MM.1S (cell line): ENCODE data around the gene RNF138.

Source experiments
- DNase-seq: peaks from one replicate; pipeline ENCODE4 v3.0.0-alpha.2; 2015
- H2AFZ ChIP-seq: fragments of 300-600 bp; sonication (generic); 2 replicates; pipeline ENCODE4 v1.6.0; 2016; ENCODE audit warnings: antibody characterized with exemption, low read length
- H3F3A ChIP-seq: fragments of 300-600 bp; sonication (generic); 2 replicates; pipeline ENCODE4 v1.6.1; 2016; ENCODE audit warnings: mild to moderate bottlenecking, antibody characterized with exemption, low read length, moderate library complexity, mixed read lengths; ENCODE audit not compliant: insufficient read depth
- H3K27ac ChIP-seq: fragments of 300-600 bp; sonication (generic); 2 replicates; pipeline ENCODE4 v1.5.1; 2016; ENCODE audit warnings: mild to moderate bottlenecking, low read length
- H3K27me3 ChIP-seq: fragments of 300-600 bp; sonication (generic); replicated peaks from 2 replicates; pipeline ENCODE4 v1.6.0; 2016; ENCODE audit warnings: low read length; ENCODE audit not compliant: insufficient read depth
- H3K36me3 ChIP-seq: fragments of 300-600 bp; sonication (generic); replicated peaks from 2 replicates; pipeline ENCODE4 v1.6.1; 2016; ENCODE audit warnings: mild to moderate bottlenecking, low read length, mixed read lengths; ENCODE audit not compliant: insufficient read depth
- H3K4me1 ChIP-seq: fragments of 300-600 bp; sonication (generic); 2 replicates; pipeline ENCODE4 v1.6.1; 2016; ENCODE audit warnings: low read length, mixed read lengths
- H3K4me2 ChIP-seq: fragments of 300-600 bp; sonication (generic); 2 replicates; pipeline ENCODE4 v1.6.0; 2016; ENCODE audit warnings: low read depth, low read length
- H3K4me3 ChIP-seq: fragments of 300-600 bp; sonication (generic); 2 replicates; pipeline ENCODE4 v1.5.1; 2016; ENCODE audit warnings: low read length, mixed read lengths
- H3K79me2 ChIP-seq: fragments of 300-600 bp; sonication (generic); 2 replicates; pipeline ENCODE4 v1.6.1; 2016; ENCODE audit warnings: mixed run types, low read length, mixed read lengths
- H3K9ac ChIP-seq: fragments of 300-600 bp; sonication (generic); 2 replicates; pipeline ENCODE4 v1.6.1; 2016; ENCODE audit warnings: low read length, mixed read lengths
- H3K9me2 ChIP-seq: fragments of 300-600 bp; sonication (generic); replicated peaks from 2 replicates; pipeline ENCODE4 v1.6.1; 2016; ENCODE audit warnings: mild to moderate bottlenecking, low read length, mixed read lengths; ENCODE audit not compliant: insufficient read depth
- H3K9me3 ChIP-seq: fragments of 300-600 bp; sonication (generic); replicated peaks from 2 replicates; pipeline ENCODE4 v1.6.1; 2016; ENCODE audit warnings: mild to moderate bottlenecking, low read length, mixed read lengths; ENCODE audit not compliant: insufficient read depth
- H4K20me1 ChIP-seq: fragments of 300-600 bp; sonication (generic); 2 replicates; pipeline ENCODE4 v1.6.1; 2016; ENCODE audit warnings: mild to moderate bottlenecking, low read length, moderate library complexity, mixed read lengths; ENCODE audit not compliant: insufficient read depth
- EZH2 ChIP-seq: fragments of 300-600 bp; sonication (generic); optimal IDR thresholded peaks from 2 replicates; pipeline ENCODE3; 2017; ENCODE audit warnings: low read depth, mild to moderate bottlenecking, antibody characterized with exemption, low read length, mixed read lengths
- EZH2phosphoT487 ChIP-seq: fragments of 300-600 bp; sonication (generic); IDR thresholded peaks from 2 replicates; pipeline ENCODE4 v1.6.1; 2018; ENCODE audit warnings: antibody characterized with exemption, low read length
- TF ChIP-seq, protein P1 (sequence below): fragments of 300-600 bp; sonication (generic); IDR thresholded peaks from 2 replicates; pipeline ENCODE4 v1.5.1; 2016; ENCODE audit warnings: antibody characterized with exemption, low read length, mixed read lengths

Gene RNF138

DNA sequence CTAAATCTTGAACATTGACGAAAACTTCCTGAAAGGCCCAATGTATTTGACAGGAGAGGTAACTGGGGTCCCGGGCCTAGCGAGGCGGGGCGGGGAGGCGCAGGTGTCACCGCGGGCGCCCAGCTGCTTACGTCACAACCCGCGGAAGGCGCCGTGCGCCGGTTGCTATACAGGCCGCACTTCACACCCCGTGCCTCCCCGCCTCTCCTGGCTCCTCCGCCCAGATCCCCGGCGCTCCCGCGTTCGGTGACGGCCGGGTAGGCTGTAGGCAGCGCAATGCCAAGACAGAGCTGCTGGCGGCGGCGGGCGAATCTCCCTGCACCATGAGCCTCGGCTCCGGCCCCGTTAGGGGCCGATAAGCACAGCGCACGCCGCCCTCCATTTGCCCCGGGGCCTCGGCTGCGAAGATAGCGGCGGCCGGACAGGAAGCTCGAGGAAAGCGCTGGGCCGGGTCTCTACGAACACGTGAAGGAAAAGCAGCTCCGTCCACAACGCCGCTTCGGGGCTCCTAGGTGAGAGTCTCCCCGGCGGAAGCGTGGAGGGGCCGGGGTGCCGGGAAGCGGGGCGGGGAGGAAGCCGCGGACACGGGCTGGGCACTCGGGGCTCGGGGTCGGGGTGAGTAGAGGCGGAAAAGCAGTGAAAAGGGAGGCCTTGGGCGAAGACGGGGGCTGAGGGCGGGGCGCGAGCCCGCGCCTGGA lies at the start of gene RNF138:
Gene RNF138, plus strand, starts transcription at position 151 of the 698 bp plus-strand sequence. CDS start 903 bp downstream, outside the sequence.
- peaks cover 44% of the 10 kb centered on the region for H3K79me2 ChIP-seq
- H3F3A ChIP-seq = peaks cover 19% of the 10 kb centered on the region
- peak within 1 kb of the TSS; percentile 95 for H3K4me2 ChIP-seq
- peak; percentile 89 for DNase-seq
- no peaks in the 10 kb centered on the region for H3K9me3 ChIP-seq
- H3K9ac ChIP-seq = peak within 1 kb of the TSS; percentile 97
- peak within 1 kb of the TSS; percentile 99 for H3K27ac ChIP-seq
- peaks cover 23% of the 10 kb centered on the region for H4K20me1 ChIP-seq
- peak within 1 kb of the TSS; percentile 52 for H2AFZ ChIP-seq
- TF ChIP-seq EZH2 (no peak), EZH2phosphoT487 (no peak)
- TF ChIP-seq, protein P1, sequence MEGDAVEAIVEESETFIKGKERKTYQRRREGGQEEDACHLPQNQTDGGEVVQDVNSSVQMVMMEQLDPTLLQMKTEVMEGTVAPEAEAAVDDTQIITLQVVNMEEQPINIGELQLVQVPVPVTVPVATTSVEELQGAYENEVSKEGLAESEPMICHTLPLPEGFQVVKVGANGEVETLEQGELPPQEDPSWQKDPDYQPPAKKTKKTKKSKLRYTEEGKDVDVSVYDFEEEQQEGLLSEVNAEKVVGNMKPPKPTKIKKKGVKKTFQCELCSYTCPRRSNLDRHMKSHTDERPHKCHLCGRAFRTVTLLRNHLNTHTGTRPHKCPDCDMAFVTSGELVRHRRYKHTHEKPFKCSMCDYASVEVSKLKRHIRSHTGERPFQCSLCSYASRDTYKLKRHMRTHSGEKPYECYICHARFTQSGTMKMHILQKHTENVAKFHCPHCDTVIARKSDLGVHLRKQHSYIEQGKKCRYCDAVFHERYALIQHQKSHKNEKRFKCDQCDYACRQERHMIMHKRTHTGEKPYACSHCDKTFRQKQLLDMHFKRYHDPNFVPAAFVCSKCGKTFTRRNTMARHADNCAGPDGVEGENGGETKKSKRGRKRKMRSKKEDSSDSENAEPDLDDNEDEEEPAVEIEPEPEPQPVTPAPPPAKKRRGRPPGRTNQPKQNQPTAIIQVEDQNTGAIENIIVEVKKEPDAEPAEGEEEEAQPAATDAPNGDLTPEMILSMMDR = no peak
- H3K27me3 ChIP-seq = no peaks in the 10 kb centered on the region
- H3K4me3 ChIP-seq = peak within 1 kb of the TSS; percentile 76
- 0 out of 2 replicates have a peak, but pooled peaks cover 5% of the 10 kb centered on the region for H3K4me1 ChIP-seq
- no peaks in the 10 kb centered on the region for H3K9me2 ChIP-seq
- H3K36me3 ChIP-seq = peaks cover 9% of the 10 kb centered on the region

- H3K4me2 ChIP-seq = no peak overlapping the region
- H3K36me3 ChIP-seq = no peaks in the 10 kb centered on the region
- H3K9ac ChIP-seq = no peak overlapping the region
- no peaks in the 10 kb centered on the region for H3K9me2 ChIP-seq
- no peaks in the 10 kb centered on the region for H3K27me3 ChIP-seq
- no peak overlapping the region for H2AFZ ChIP-seq
- no peaks in the 10 kb centered on the region for H3K4me1 ChIP-seq
- no peaks in the 10 kb centered on the region for H3K79me2 ChIP-seq
- no peaks in the 10 kb centered on the region for H3F3A ChIP-seq
- no peaks in the 10 kb centered on the region for H4K20me1 ChIP-seq
- H3K4me3 ChIP-seq = no peak overlapping the region
- TF ChIP-seq EZH2 (no peak), EZH2phosphoT487 (no peak)
- TF ChIP-seq, protein P1 = no peak
- no peaks in the 10 kb centered on the region for H3K9me3 ChIP-seq
- no peak for DNase-seq
- no peak overlapping the region for H3K27ac ChIP-seq
Measured at GRCh38 chr18:32042337-32042736, 49.3 kb upstream of the RNF138 start.

- no peak overlapping the region for H3K4me3 ChIP-seq
- H3K9me3 ChIP-seq = no peaks in the 10 kb centered on the region
- DNase-seq = no peak
- H3K4me2 ChIP-seq = no peak overlapping the region
- H3K9me2 ChIP-seq = no peaks in the 10 kb centered on the region
- H3K27me3 ChIP-seq = no peaks in the 10 kb centered on the region
- no peaks in the 10 kb centered on the region for H3K36me3 ChIP-seq
- H3K9ac ChIP-seq = no peak overlapping the region
- no peaks in the 10 kb centered on the region for H3K4me1 ChIP-seq
- H2AFZ ChIP-seq = no peak overlapping the region
- no peaks in the 10 kb centered on the region for H3F3A ChIP-seq
- TF ChIP-seq EZH2 = no peak
- H3K27ac ChIP-seq = no peak overlapping the region
- no peaks in the 10 kb centered on the region for H4K20me1 ChIP-seq
- H3K79me2 ChIP-seq = no peaks in the 10 kb centered on the region
Measured at GRCh38 chr18:32048507-32049091, 43.1 kb upstream of the RNF138 start.
